MM.1S (cell line): ENCODE measurements around the gene SPDYE4.

Experiments
- DNase-seq: peaks from one replicate; pipeline ENCODE4 v3.0.0-alpha.2; 2015
- H2AFZ ChIP-seq: fragments of 300-600 bp; sonication (generic); 2 replicates; pipeline ENCODE4 v1.6.0; 2016; ENCODE audit warnings: antibody characterized with exemption, low read length
- H3F3A ChIP-seq: fragments of 300-600 bp; sonication (generic); 2 replicates; pipeline ENCODE4 v1.6.1; 2016; ENCODE audit warnings: mild to moderate bottlenecking, antibody characterized with exemption, low read length, moderate library complexity, mixed read lengths; ENCODE audit not compliant: insufficient read depth
- H3K27ac ChIP-seq: fragments of 300-600 bp; sonication (generic); 2 replicates; pipeline ENCODE4 v1.5.1; 2016; ENCODE audit warnings: mild to moderate bottlenecking, low read length
- H3K27me3 ChIP-seq: fragments of 300-600 bp; sonication (generic); replicated peaks from 2 replicates; pipeline ENCODE4 v1.6.0; 2016; ENCODE audit warnings: low read length; ENCODE audit not compliant: insufficient read depth
- H3K36me3 ChIP-seq: fragments of 300-600 bp; sonication (generic); replicated peaks from 2 replicates; pipeline ENCODE4 v1.6.1; 2016; ENCODE audit warnings: mild to moderate bottlenecking, low read length, mixed read lengths; ENCODE audit not compliant: insufficient read depth
- H3K4me1 ChIP-seq: fragments of 300-600 bp; sonication (generic); 2 replicates; pipeline ENCODE4 v1.6.1; 2016; ENCODE audit warnings: low read length, mixed read lengths
- H3K4me2 ChIP-seq: fragments of 300-600 bp; sonication (generic); 2 replicates; pipeline ENCODE4 v1.6.0; 2016; ENCODE audit warnings: low read depth, low read length
- H3K4me3 ChIP-seq: fragments of 300-600 bp; sonication (generic); 2 replicates; pipeline ENCODE4 v1.5.1; 2016; ENCODE audit warnings: low read length, mixed read lengths
- H3K79me2 ChIP-seq: fragments of 300-600 bp; sonication (generic); 2 replicates; pipeline ENCODE4 v1.6.1; 2016; ENCODE audit warnings: mixed run types, low read length, mixed read lengths
- H3K9ac ChIP-seq: fragments of 300-600 bp; sonication (generic); 2 replicates; pipeline ENCODE4 v1.6.1; 2016; ENCODE audit warnings: low read length, mixed read lengths
- H3K9me2 ChIP-seq: fragments of 300-600 bp; sonication (generic); replicated peaks from 2 replicates; pipeline ENCODE4 v1.6.1; 2016; ENCODE audit warnings: mild to moderate bottlenecking, low read length, mixed read lengths; ENCODE audit not compliant: insufficient read depth
- H3K9me3 ChIP-seq: fragments of 300-600 bp; sonication (generic); replicated peaks from 2 replicates; pipeline ENCODE4 v1.6.1; 2016; ENCODE audit warnings: mild to moderate bottlenecking, low read length, mixed read lengths; ENCODE audit not compliant: insufficient read depth
- H4K20me1 ChIP-seq: fragments of 300-600 bp; sonication (generic); 2 replicates; pipeline ENCODE4 v1.6.1; 2016; ENCODE audit warnings: mild to moderate bottlenecking, low read length, moderate library complexity, mixed read lengths; ENCODE audit not compliant: insufficient read depth
- CTCF ChIP-seq: fragments of 300-600 bp; sonication (generic); IDR thresholded peaks from 2 replicates; pipeline ENCODE4 v1.5.1; 2016; ENCODE audit warnings: antibody characterized with exemption, low read length, mixed read lengths
- EZH2 ChIP-seq: fragments of 300-600 bp; sonication (generic); optimal IDR thresholded peaks from 2 replicates; pipeline ENCODE3; 2017; ENCODE audit warnings: low read depth, mild to moderate bottlenecking, antibody characterized with exemption, low read length, mixed read lengths
- EZH2phosphoT487 ChIP-seq: fragments of 300-600 bp; sonication (generic); IDR thresholded peaks from 2 replicates; pipeline ENCODE4 v1.6.1; 2018; ENCODE audit warnings: antibody characterized with exemption, low read length

SPDYE4 gene

GRCh38 chr17:8713315-8713714, 45.0 kb downstream of the SPDYE4 start:
- no peak overlapping the region for H3K27ac ChIP-seq

GRCh38 chr17:8712698-8713097, 45.6 kb downstream of the SPDYE4 start:
- Histone ChIP-seq H3K9me2 (no peaks in the 10 kb centered on the region), H3K9me3 (no peaks in the 10 kb centered on the region), H3K79me2 (no peaks in the 10 kb centered on the region), H3K27me3 (no peaks in the 10 kb centered on the region), H3K36me3 (no peaks in the 10 kb centered on the region), H3K4me3 (no peak overlapping the region), H3K9ac (no peak overlapping the region), H4K20me1 (no peaks in the 10 kb centered on the region), H3K4me1 (no peaks in the 10 kb centered on the region), H3K4me2 (no peak overlapping the region), H3K27ac (no peak overlapping the region), H3F3A (no peaks in the 10 kb centered on the region), H2AFZ (no peak overlapping the region)
- no peak for DNase-seq
- no peak for TF ChIP-seq EZH2phosphoT487
- no peak for TF ChIP-seq EZH2
- no peak for TF ChIP-seq CTCF

More at GRCh38 chr17:8713315-8713714, 45.0 kb downstream of the SPDYE4 start:
- no peak overlapping the region for H2AFZ ChIP-seq
- no peaks in the 10 kb centered on the region for H3F3A ChIP-seq
- no peaks in the 10 kb centered on the region for H3K9me2 ChIP-seq
- H3K27me3 ChIP-seq = no peaks in the 10 kb centered on the region
- H3K36me3 ChIP-seq = no peaks in the 10 kb centered on the region
- DNase-seq = no peak
- H3K79me2 ChIP-seq = no peaks in the 10 kb centered on the region
- no peak overlapping the region for H3K4me3 ChIP-seq
- H4K20me1 ChIP-seq = no peaks in the 10 kb centered on the region
- no peaks in the 10 kb centered on the region for H3K9me3 ChIP-seq
- H3K9ac ChIP-seq = no peak overlapping the region
- no peaks in the 10 kb centered on the region for H3K4me1 ChIP-seq
- no peak overlapping the region for H3K4me2 ChIP-seq
- TF ChIP-seq CTCF (no peak), EZH2 (no peak), EZH2phosphoT487 (no peak)

GRCh38 chr17:8711291-8711690, 47.1 kb downstream of the SPDYE4 start:
- no peak for DNase-seq
- Histone ChIP-seq H3F3A (no peaks in the 10 kb centered on the region), H3K79me2 (no peaks in the 10 kb centered on the region), H3K9me2 (no peaks in the 10 kb centered on the region), H3K27me3 (no peaks in the 10 kb centered on the region), H3K4me3 (no peak overlapping the region), H2AFZ (no peak overlapping the region), H3K27ac (no peak overlapping the region), H4K20me1 (no peaks in the 10 kb centered on the region), H3K36me3 (no peaks in the 10 kb centered on the region), H3K9me3 (no peaks in the 10 kb centered on the region), H3K9ac (no peak overlapping the region), H3K4me2 (no peak overlapping the region), H3K4me1 (no peaks in the 10 kb centered on the region)
- TF ChIP-seq EZH2 (no peak), EZH2phosphoT487 (no peak), CTCF (no peak)

DNA sequence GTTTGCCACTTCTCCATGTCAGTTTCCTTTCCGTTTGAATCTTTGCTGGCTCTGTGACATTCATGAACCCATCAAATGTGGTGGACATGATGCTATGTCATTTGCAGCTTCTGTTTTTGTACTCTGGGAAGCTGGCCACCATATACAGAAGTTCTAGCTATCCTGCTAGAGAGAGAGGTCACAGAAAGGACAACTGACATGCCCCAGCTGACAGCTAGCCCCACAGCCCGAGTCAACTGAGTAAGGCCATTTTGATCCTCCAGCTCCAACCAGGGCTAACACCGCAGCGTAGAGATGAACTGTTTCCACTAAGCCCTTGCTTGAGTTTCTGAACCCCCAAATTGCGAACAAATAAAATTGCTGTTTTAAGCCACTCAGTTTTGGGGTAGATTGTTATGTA, 47.5 kb downstream of the SPDYE4 start:
- H3K9ac ChIP-seq = no peak overlapping the region
- no peaks in the 10 kb centered on the region for H3K27me3 ChIP-seq
- TF ChIP-seq CTCF (no peak), EZH2phosphoT487 (no peak), EZH2 (no peak)
- no peaks in the 10 kb centered on the region for H4K20me1 ChIP-seq
- no peak overlapping the region for H3K4me3 ChIP-seq
- no peaks in the 10 kb centered on the region for H3K36me3 ChIP-seq
- no peak overlapping the region for H3K27ac ChIP-seq
- no peaks in the 10 kb centered on the region for H3K9me2 ChIP-seq
- H3K9me3 ChIP-seq = no peaks in the 10 kb centered on the region
- no peak for DNase-seq
- no peaks in the 10 kb centered on the region for H3F3A ChIP-seq
- no peak overlapping the region for H3K4me2 ChIP-seq
- no peak overlapping the region for H2AFZ ChIP-seq
- no peaks in the 10 kb centered on the region for H3K79me2 ChIP-seq
- H3K4me1 ChIP-seq = no peaks in the 10 kb centered on the region
